GM18511 (cell line): Measurements from ENCODE around the gene FAM13B.
"Not testable (repeated sequence)": the region's sequence is repeated elsewhere in the genome, so short reads cannot be mapped to it uniquely, and the experiment has no call there.

Source experiments
- ATAC-seq: cut with Tn5 transposase; IDR thresholded peaks from one replicate; pipeline ENCODE4 v1.9.1; 2021; ENCODE audit warnings: mild to moderate bottlenecking, moderate library complexity; ENCODE audit not compliant: unreplicated experiment

Gene FAM13B

DNA sequence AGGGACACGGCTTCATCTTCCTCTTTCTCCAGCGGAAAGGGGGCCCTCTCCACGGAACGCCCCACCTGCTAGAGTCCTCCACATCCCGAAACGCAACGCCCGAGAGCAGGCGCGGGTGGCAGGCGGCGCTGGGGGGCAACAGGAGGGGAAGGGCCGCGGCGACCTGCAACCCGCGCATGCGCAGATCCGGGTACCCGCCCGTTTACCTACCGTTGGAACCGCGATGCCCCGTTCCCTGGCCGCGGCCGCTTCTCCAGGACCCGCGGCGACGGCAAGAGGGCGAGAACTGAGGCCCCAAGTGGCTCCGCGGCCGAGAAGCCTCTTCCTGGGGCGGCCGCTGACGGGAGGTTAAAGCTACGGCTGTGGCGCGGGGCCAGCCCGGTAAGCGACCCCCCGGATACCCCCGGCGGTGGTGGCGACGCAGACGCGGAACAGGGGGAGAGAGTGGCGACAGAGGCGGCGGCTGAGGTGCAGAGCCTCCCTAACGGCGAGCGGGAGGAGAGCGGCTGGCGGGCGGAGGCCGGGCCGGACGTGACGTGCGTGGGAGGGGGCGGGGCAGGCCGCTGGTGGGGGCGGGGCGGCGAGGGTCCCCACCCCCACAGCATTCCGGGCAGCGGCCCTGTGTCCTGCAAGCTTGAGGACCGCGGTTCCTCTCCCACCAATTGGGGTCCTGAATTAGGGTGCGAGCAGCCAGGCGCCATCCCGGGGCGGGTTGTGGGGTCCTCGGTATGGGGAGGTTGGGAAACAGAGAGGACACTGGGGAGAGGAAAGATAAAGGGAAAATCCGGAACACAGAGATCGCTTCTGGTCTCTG is at the start of gene FAM13B:
TSS of gene FAM13B (minus strand) at position 508 of the 814 bp plus-strand sequence. CDS start 13,968 bp downstream, outside the sequence.
- peak; percentile 62 for ATAC-seq

GRCh38 chr5:138082033-138082432 is 49.2 kb upstream of the FAM13B start:
- no peak for ATAC-seq

GRCh38 chr5:138078006-138078643 is 45.2 kb upstream of the FAM13B start:
- no peak for ATAC-seq

DNA sequence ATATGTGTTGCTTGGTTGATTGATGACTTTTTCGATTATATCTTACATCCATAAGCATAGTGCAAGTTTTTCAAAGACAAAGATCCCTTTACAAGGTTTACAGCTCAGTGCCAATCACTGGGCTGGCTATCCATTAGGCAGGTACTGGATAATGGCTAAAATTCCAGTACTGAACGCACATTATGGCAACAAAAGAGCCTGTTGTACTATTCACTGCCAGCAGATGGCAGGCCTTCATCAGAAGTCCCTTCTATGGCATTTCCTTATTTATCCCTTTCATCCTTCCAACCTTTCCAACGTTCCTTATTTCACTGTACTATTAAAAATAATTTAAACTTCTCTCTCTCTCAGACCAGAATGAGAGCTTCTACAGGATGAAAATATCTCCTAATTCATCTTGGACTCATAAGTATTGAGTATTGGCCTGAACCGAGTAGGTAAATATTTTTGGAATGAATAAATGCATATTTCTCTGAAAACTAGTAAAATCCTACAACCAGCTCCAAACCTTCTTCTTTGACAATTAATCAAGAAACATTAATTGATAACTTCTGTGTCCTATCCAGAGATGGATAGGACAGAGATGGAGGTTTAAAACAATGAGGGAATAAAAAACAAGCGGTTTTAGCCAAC is 44.3 kb upstream of the FAM13B start:
- no peak for ATAC-seq

- not testable (repeated sequence) for ATAC-seq
These were observed 37.1 kb upstream of the FAM13B start for GRCh38 chr5:138070026-138070425.

GRCh38 chr5:138068742-138069600 is 36.1 kb upstream of the FAM13B start:
- ATAC-seq, result no peak

DNA sequence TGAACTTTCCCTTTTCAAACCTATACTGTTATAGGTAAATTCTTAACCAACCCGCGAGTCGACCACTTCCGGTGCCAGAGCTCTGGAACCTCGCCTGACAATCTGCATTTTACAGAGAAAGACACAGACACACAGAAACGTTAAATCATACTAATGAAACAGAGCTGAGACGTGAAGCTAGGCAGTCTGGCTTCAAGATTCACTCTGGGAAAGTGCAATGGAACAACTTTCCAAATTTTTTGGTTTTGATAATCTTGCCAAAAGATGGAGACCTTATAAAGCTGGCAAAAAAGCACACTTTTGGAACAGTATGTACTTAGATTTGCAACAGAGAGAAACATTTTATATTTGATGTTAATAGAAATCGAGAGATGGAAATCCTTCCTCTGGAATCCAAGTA is 35.1 kb upstream of the FAM13B start:
- ATAC-seq, result no peak

GRCh38 chr5:138065102-138065501 is 32.2 kb upstream of the FAM13B start:
- no peak for ATAC-seq

GRCh38 chr5:138064526-138064925 is 31.6 kb upstream of the FAM13B start:
- no peak for ATAC-seq

DNA sequence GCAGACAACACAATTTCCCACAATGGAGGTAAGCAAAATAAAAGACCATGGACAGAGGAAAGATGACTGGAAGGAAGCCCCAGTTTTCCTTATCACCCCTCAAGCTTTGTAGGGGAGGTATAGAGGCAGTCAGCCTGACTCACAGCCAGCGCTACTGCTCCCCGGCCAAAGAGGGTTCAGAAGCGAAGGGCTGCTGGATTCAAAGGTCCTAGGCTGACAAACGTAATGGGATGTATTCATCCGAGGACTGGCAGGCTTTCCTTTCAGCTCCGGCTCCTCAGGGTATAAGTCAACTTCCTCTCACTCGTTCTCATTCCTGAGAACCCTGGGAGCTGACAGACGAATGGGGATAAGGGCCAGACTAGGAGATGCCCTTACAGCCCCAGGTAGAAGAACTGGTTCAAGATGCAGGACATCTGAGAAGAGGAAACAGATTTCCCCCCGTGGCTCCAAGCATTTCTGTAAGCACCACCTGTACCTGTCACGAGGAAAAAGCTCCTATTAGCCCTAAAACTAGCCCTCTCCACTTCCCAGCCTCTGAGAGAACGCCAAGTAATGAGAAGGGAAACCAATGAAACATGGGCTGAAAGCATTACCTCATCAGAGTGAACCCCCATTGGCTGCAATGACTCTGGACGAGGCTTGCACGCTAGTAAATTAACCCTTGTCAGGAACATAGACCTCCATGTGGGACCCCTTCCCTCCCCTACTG is 22.1 kb upstream of the FAM13B start:
- no peak for ATAC-seq

- no peak for ATAC-seq
These were observed 21.3 kb upstream of the FAM13B start for GRCh38 chr5:138054206-138054605.

DNA sequence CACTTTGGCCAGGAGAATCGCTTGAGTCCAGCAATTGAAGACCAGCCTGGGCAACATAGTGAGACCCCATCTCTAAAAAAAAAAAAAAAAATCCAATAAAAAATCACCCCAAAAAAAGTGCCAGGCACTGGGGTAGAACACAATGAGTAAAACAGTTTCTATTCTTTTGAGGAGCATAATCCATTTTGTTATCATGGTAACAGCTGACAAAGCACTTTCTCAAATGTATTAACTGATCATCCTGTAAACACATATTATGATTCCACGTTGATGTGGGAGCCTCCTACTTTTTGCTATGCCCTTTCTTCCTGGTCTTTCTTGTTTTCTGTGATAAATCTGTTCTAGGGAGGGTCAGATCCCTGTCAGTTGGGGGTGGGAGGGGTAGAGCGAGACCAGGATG is 20.7 kb upstream of the FAM13B start:
- no peak for ATAC-seq

GRCh38 chr5:138052718-138053117 is 19.8 kb upstream of the FAM13B start:
- not testable (repeated sequence) for ATAC-seq

- ATAC-seq, result no peak
These were observed 18.8 kb upstream of the FAM13B start for GRCh38 chr5:138051441-138052296.

- not testable (repeated sequence) for ATAC-seq
These were observed 12.4 kb upstream of the FAM13B start for GRCh38 chr5:138045283-138045682.

DNA sequence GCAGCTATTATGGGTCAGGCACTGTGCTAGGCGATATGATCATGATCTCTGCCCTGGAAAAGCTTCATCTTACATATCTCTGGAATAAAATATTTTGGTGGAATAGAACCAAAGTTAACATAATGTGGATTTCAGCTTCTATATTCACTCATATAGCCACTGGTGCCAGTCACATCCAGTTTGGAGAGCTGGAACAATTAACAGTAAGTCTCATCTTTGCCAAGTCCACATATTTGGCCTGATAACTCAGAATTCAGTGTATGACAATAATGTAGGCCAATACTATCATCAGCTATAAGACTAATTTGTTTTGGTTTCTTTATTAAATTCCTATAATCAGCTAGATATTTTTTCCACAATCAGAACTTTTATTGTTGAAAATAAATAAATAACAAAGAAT is 5.9 kb upstream of the FAM13B start:
- ATAC-seq, result no peak

- ATAC-seq, result no peak
These were observed 5.2 kb upstream of the FAM13B start for GRCh38 chr5:138037907-138038633.

GRCh38 chr5:138037271-138037670 is 4.4 kb upstream of the FAM13B start:
- no peak for ATAC-seq
